ENCODE measurements around the gene PEX5L. TPM values are rescaled to one million over a fixed set of nuclear protein-coding genes. Genes with fewer than 3 reads are reported as not detected.

The PEX5L gene
- total RNA-seq, 4 donors from 2014 or later, result 1.2 TPM; not detected in 3

DNA sequence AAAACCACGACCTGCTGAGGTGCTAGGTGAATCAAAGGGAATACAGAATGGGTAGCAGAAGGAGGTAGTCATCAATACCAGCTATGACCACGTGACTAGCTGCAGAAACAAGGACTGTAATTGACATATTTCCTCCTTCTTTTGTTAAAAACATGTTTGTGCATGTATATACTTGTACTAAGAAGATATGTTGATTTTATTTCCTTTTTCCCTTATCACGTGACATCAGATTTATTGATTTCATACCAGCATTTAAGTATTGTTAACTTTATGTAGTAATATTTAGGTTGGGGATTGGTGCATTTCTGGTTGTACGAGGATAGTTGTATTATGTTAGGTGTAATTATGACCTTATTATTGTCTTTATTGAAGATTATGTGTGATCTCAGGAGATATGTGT is 36.2 kb downstream of the PEX5L start:
- 50 to 54% methylated on average over 4 of the region's 4 CpGs for WGBS, 2 donors (ENCODE audit: low coverage in 1 of 2)
- no peak for TF ChIP-seq EP300 (IDR thresholded peaks at IDR 0.05; ENCODE audit: low read depth)
- TF ChIP-seq POLR2AphosphoS5 (IDR thresholded peaks at IDR 0.05), result no peak
- TF ChIP-seq, protein P1, sequence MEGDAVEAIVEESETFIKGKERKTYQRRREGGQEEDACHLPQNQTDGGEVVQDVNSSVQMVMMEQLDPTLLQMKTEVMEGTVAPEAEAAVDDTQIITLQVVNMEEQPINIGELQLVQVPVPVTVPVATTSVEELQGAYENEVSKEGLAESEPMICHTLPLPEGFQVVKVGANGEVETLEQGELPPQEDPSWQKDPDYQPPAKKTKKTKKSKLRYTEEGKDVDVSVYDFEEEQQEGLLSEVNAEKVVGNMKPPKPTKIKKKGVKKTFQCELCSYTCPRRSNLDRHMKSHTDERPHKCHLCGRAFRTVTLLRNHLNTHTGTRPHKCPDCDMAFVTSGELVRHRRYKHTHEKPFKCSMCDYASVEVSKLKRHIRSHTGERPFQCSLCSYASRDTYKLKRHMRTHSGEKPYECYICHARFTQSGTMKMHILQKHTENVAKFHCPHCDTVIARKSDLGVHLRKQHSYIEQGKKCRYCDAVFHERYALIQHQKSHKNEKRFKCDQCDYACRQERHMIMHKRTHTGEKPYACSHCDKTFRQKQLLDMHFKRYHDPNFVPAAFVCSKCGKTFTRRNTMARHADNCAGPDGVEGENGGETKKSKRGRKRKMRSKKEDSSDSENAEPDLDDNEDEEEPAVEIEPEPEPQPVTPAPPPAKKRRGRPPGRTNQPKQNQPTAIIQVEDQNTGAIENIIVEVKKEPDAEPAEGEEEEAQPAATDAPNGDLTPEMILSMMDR (IDR thresholded peaks at IDR 0.05), result no peak
- TF ChIP-seq POLR2A (IDR thresholded peaks at IDR 0.05), result no peak
- Histone ChIP-seq H3K4me1 (no peaks in the 10 kb centered on the region), H3K36me3 (no peaks in the 10 kb centered on the region), H3K27me3 (no peaks in the 10 kb centered on the region), H3K27ac (no peak overlapping the region), H3K4me3 (no peak overlapping the region), H3K9me3 (no peaks in the 10 kb centered on the region)
- DNase-seq, result no peak
- in situ Hi-C loops (cut with MboI; ENCODE audit: low pct_ligation_motif_present in 1 of 4, low pct_unique_long_range_greater_than_20kb in 1 of 4, low sequenced_read_pairs in 3 of 4) (no loop called here), intact Hi-C loops (cut with DNase I; ENCODE audit: low total_unique reads) (no loop called here)

DNA sequence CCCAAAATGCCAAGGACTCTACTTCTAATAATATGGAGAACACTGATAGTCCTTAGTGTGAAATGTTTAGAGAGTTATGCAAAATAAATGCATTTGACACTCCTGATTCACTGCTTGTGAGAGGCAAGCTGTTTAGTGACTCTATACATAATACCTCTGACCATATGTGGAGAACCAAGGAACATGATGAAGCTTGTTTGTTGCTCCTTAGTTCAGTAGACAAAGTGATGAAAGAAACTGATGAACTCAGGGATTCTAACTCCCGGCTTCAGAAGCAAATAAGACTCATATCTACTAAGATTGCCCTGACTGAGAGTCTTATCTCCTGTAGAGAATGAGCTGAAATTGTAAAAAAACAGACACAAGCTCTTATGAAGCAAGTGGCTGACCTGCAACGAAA is 41.3 kb downstream of the PEX5L start:
- Histone ChIP-seq H3K27me3 (no peaks in the 10 kb centered on the region), H3K4me3 (no peak overlapping the region), H3K9me3 (no peaks in the 10 kb centered on the region), H3K36me3 (no peaks in the 10 kb centered on the region), H3K27ac (no peak overlapping the region), H3K4me1 (no peaks in the 10 kb centered on the region)
- no peak for DNase-seq
- TF ChIP-seq POLR2AphosphoS5 (IDR thresholded peaks at IDR 0.05), result no peak
- TF ChIP-seq, protein P1 (IDR thresholded peaks at IDR 0.05), result no peak
- no peak for TF ChIP-seq POLR2A (IDR thresholded peaks at IDR 0.05)
- TF ChIP-seq EP300 (IDR thresholded peaks at IDR 0.05; ENCODE audit: low read depth), result no peak
- in situ Hi-C loops (cut with MboI; ENCODE audit: low pct_ligation_motif_present in 1 of 4, low pct_unique_long_range_greater_than_20kb in 1 of 4, low sequenced_read_pairs in 3 of 4), result no loop called here
- intact Hi-C loops (cut with DNase I; ENCODE audit: low total_unique reads), result no loop called here
- WGBS, 2 donors (ENCODE audit: low coverage in 1 of 2), result 69 to 73% methylated on average over 2 of the region's 2 CpGs

DNA sequence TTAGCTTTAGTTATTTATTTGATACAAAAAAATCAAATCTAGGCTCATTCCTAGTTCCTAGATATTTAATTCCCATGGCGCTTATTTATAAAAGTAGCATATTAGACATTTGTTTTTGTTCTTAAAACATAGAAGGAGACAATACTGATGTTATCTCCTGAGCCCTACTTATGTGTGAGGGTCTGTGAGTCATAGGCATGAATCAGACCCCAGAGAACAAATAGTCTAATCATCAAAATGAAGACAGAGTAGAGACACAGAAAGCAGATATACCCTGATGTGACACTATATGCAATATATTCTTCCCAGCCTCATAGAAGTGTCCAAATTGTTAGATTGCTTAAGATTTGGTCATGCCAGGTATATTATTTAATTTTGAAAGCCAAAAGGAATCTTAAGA is 44.9 kb downstream of the PEX5L start:
- no peak overlapping the region for H3K27ac ChIP-seq
- no peaks in the 10 kb centered on the region for H3K4me1 ChIP-seq
- TF ChIP-seq POLR2A (IDR thresholded peaks at IDR 0.05) (no peak), POLR2AphosphoS5 (IDR thresholded peaks at IDR 0.05) (no peak), EP300 (IDR thresholded peaks at IDR 0.05; ENCODE audit: low read depth) (no peak)
- TF ChIP-seq, protein P1 (IDR thresholded peaks at IDR 0.05), result no peak
- no peaks in the 10 kb centered on the region for H3K36me3 ChIP-seq
- no peaks in the 10 kb centered on the region for H3K9me3 ChIP-seq
- in situ Hi-C loops (cut with MboI; ENCODE audit: low pct_ligation_motif_present in 1 of 4, low pct_unique_long_range_greater_than_20kb in 1 of 4, low sequenced_read_pairs in 3 of 4) (no loop called here), intact Hi-C loops (cut with DNase I; ENCODE audit: low total_unique reads) (no loop called here)
- H3K27me3 ChIP-seq, result no peaks in the 10 kb centered on the region
- no peak for DNase-seq
- WGBS, 2 donors (ENCODE audit: low coverage in 1 of 2), result 90 to 100% methylated on average over 1 of the region's 1 CpG
- H3K4me3 ChIP-seq, result no peak overlapping the region

DNA sequence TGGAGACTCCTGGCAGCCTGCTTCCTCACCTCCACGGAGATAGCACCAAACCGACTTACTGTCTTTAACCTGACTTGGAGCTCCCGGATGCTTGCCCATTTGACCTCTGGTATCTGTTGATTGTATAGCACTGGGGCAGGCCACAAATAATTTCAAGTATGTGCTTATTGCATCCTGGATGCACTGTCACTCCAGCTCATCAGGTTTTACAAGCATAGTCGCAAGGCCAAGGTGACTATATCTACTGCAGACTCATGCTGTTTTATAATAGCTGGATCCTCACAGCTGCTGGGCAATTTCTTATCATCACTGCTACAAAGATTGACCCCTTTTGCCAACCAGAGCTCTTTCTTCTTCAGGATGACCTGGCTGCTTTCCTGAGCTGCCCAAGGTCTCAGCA is 45.6 kb downstream of the PEX5L start:
- DNase-seq, result no peak
- Histone ChIP-seq H3K9me3 (no peaks in the 10 kb centered on the region), H3K4me1 (no peaks in the 10 kb centered on the region), H3K36me3 (no peaks in the 10 kb centered on the region), H3K27me3 (no peaks in the 10 kb centered on the region), H3K4me3 (no peak overlapping the region), H3K27ac (no peak overlapping the region)
- WGBS, 2 donors (ENCODE audit: low coverage in 1 of 2), result 31 to 60% methylated on average over 3 to 4 of the region's 4 CpGs
- intact Hi-C loops (cut with DNase I; ENCODE audit: low total_unique reads) (no loop called here), in situ Hi-C loops (cut with MboI; ENCODE audit: low pct_ligation_motif_present in 1 of 4, low pct_unique_long_range_greater_than_20kb in 1 of 4, low sequenced_read_pairs in 3 of 4) (no loop called here)
- TF ChIP-seq POLR2A (IDR thresholded peaks at IDR 0.05) (no peak), POLR2AphosphoS5 (IDR thresholded peaks at IDR 0.05) (no peak)

DNA sequence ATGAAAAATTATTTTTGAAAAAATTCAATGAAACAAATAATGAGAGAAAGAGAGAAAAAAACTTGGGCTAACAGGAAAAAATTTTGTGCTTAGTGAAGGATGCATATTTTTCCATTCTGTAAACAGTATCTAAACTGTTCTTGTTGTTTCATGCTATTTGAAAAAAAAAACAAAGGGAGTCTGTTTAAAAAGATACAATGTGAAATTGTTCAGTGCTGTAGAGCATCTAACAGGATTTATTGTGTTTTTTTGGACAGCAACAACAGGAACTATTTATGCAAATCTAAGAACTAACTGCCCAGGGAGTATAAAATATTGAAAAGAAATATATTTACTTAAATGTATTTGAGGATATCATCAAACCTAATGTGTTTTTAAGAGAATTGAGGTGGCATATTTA is 55.1 kb downstream of the PEX5L start:
- in situ Hi-C loops (cut with MboI; ENCODE audit: low pct_ligation_motif_present in 1 of 4, low pct_unique_long_range_greater_than_20kb in 1 of 4, low sequenced_read_pairs in 3 of 4) (no loop called here), intact Hi-C loops (cut with DNase I; ENCODE audit: low total_unique reads) (no loop called here)
- Histone ChIP-seq H3K9me3 (no peaks in the 10 kb centered on the region), H3K27me3 (no peaks in the 10 kb centered on the region), H3K27ac (no peak overlapping the region), H3K4me1 (no peaks in the 10 kb centered on the region), H3K4me3 (no peak overlapping the region), H3K36me3 (no peaks in the 10 kb centered on the region)
- DNase-seq, result no peak
- TF ChIP-seq POLR2A (IDR thresholded peaks at IDR 0.05), result no peak
- TF ChIP-seq EP300 (IDR thresholded peaks at IDR 0.05; ENCODE audit: low read depth), result no peak
- TF ChIP-seq, protein P1 (IDR thresholded peaks at IDR 0.05), result no peak
- TF ChIP-seq POLR2AphosphoS5 (IDR thresholded peaks at IDR 0.05), result no peak
